ENCODE measurements around the gene NOXO1.
A peak's percentile ranks its signal among the peaks of the same experiment; 100 is the strongest.

Gene NOXO1

GRCh38 chr16:1993731-1994131, 12.5 kb upstream of the NOXO1 start:
- no peak for DNase-seq

GRCh38 chr16:1992704-1993317, 11.5 kb upstream of the NOXO1 start:
- no peak for DNase-seq

GRCh38 chr16:1991948-1992703, 10.9 kb upstream of the NOXO1 start:
- peak; percentile 53 for DNase-seq

- no peak for DNase-seq
These were observed 10.3 kb upstream of the NOXO1 start for GRCh38 chr16:1991588-1991947.

- DNase-seq: no peak
These were observed 9.9 kb upstream of the NOXO1 start for GRCh38 chr16:1991135-1991551.

- DNase-seq: no peak
These were observed 9.3 kb upstream of the NOXO1 start for GRCh38 chr16:1990351-1991134.

GRCh38 chr16:1990101-1990350, 8.8 kb upstream of the NOXO1 start:
- DNase-seq: no peak

GRCh38 chr16:1989209-1990100, 8.2 kb upstream of the NOXO1 start, which contains the start of gene SYNGR3:
Gene SYNGR3, plus strand, starts transcription at chr16:1989970. Its CDS starts 133 bp downstream, at chr16:1990103.
- no peak for DNase-seq

GRCh38 chr16:1987198-1987597, 5.9 kb upstream of the NOXO1 start:
- DNase-seq: no peak

- no peak for DNase-seq
These were observed 4.3 kb upstream of the NOXO1 start for GRCh38 chr16:1985466-1986150.

GRCh38 chr16:1984347-1985225, 3.3 kb upstream of the NOXO1 start:
- no peak for DNase-seq

GRCh38 chr16:1983544-1984346, 2.5 kb upstream of the NOXO1 start, which contains the start of gene GFER:
Gene GFER, plus strand, starts transcription at chr16:1984193. Its CDS starts 26 bp downstream, at chr16:1984219.
- peak; percentile 76 for DNase-seq

- DNase-seq: no peak
These were observed 1.8 kb upstream of the NOXO1 start for GRCh38 chr16:1982991-1983543.

- DNase-seq: no peak
These were observed 754 bp upstream of the NOXO1 start for GRCh38 chr16:1982013-1982433.

GRCh38 chr16:1980770-1981087, 540 bp downstream of the NOXO1 start:
- no peak for DNase-seq

- no peak for DNase-seq
These were observed 1.1 kb downstream of the NOXO1 start for GRCh38 chr16:1980030-1980769.

GRCh38 chr16:1979271-1980029, 1.8 kb downstream of the NOXO1 start:
- DNase-seq: no peak

GRCh38 chr16:1978476-1979120, 2.7 kb downstream of the NOXO1 start:
- DNase-seq: no peak
